Measurements from ENCODE around the gene TF. TPM values are rescaled to one million over a fixed set of nuclear protein-coding genes. Genes with fewer than 3 reads are reported as not detected.

Gene TF
- total and polyA plus RNA-seq, 7 donors = 0.10 to 6.6 (median 1.0) TPM

GRCh38 chr3:133825969-133826727 is 80.0 kb downstream of the TF start:
- WGBS, 3 donors = 84 to 91% (median 84%) methylated on average over 12 of the region's 12 CpGs
- DNase-seq = no peak
- H3K4me3 ChIP-seq = no peak overlapping the region
- no peaks in the 10 kb centered on the region for H3K27me3 ChIP-seq (ENCODE audit: insufficient read depth in 3 of 3, low read length in 2 of 3)
- no peak for TF ChIP-seq CTCF (IDR thresholded peaks at IDR 0.05)
- H3K36me3 ChIP-seq (ENCODE audit: insufficient read depth in 1 of 2, low read depth in 1 of 2) = peaks cover 0 to 53% of the 10 kb centered on the region in 2 donors
- H3K27ac ChIP-seq = no peak overlapping the region
- ATAC-seq = no peak
- no peaks in the 10 kb centered on the region for H3K9me3 ChIP-seq
- intact Hi-C loops (cut with DNase I) = no loop called here
- no peaks in the 10 kb centered on the region for H3K4me1 ChIP-seq

- Histone ChIP-seq H3K4me1 (no peaks in the 10 kb centered on the region), H3K27ac (no peak overlapping the region), H3K9me3 (no peaks in the 10 kb centered on the region), H3K27me3 (ENCODE audit: insufficient read depth in 3 of 3, low read length in 2 of 3) (no peaks in the 10 kb centered on the region), H3K36me3 (ENCODE audit: insufficient read depth in 1 of 2, low read depth in 1 of 2) (peaks cover 0 to 44% of the 10 kb centered on the region in 2 donors), H3K4me3 (no peak overlapping the region)
- WGBS, 3 donors = 21 to 37% (median 30%) methylated on average over 1 of the region's 1 CpG
- intact Hi-C loops (cut with DNase I) = no loop called here
- DNase-seq = no peak
- no peak for TF ChIP-seq CTCF (IDR thresholded peaks at IDR 0.05)
- peak in 1 of 4 donors; percentile 28 for ATAC-seq
Measured at GRCh38 chr3:133827136-133827535, 80.9 kb downstream of the TF start.

DNA sequence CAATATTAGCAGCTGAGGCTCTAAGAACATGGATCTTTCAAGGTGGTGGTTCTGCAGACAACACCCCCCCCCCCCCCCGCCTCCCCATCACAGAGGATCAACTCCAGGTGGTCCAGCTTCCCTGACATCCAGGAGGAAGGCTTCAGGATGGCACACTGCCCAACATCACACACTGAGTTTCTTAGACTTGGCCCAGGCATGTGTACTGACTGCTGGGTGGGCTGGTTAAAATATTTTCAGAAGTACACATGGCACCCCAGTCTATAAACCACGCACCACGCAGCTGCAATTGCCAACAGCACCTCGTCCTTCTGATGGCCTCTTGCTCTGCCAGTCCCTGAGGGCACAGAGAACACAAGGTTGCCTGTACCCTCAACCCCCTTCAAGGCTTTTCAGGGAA is 81.5 kb downstream of the TF start:
- no peak for TF ChIP-seq CTCF (IDR thresholded peaks at IDR 0.05)
- H3K36me3 ChIP-seq (ENCODE audit: insufficient read depth in 1 of 2, low read depth in 1 of 2) = peaks cover 0 to 38% of the 10 kb centered on the region in 2 donors
- no peak for ATAC-seq

GRCh38 chr3:133828576-133829309 is 82.5 kb downstream of the TF start:
- H3K4me1 ChIP-seq = no peaks in the 10 kb centered on the region
- WGBS, 3 donors = 66 to 78% (median 77%) methylated on average over 12 of the region's 12 CpGs
- no peak for ATAC-seq
- no peaks in the 10 kb centered on the region for H3K9me3 ChIP-seq
- H3K27me3 ChIP-seq (ENCODE audit: insufficient read depth in 3 of 3, low read length in 2 of 3) = no peaks in the 10 kb centered on the region
- H3K4me3 ChIP-seq = no peak overlapping the region
- peaks cover 0 to 29% of the 10 kb centered on the region in 2 donors for H3K36me3 ChIP-seq (ENCODE audit: insufficient read depth in 1 of 2, low read depth in 1 of 2)
- intact Hi-C loops (cut with DNase I) = no loop called here
- no peak overlapping the region for H3K27ac ChIP-seq
- DNase-seq = no peak
- no peak for TF ChIP-seq CTCF (IDR thresholded peaks at IDR 0.05)

More for the DNA sequence above, 81.5 kb downstream of the TF start:
- Histone ChIP-seq H3K4me3 (no peak overlapping the region), H3K9me3 (no peaks in the 10 kb centered on the region), H3K27me3 (ENCODE audit: insufficient read depth in 3 of 3, low read length in 2 of 3) (no peaks in the 10 kb centered on the region), H3K27ac (no peak overlapping the region), H3K4me1 (no peaks in the 10 kb centered on the region)
- 67 to 81% (median 79%) methylated on average over 4 of the region's 4 CpGs for WGBS, 3 donors
- no peak for DNase-seq
- intact Hi-C loops (cut with DNase I) = no loop called here

Measured in psoas muscle (tissue), 8 donors.